HepG2 (cell line): ENCODE measurements around the gene IL1RAP. TPM values are rescaled to one million over a fixed set of nuclear protein-coding genes. Genes with fewer than 3 reads are reported as not detected.

Experiments
- E2F5 ChIP-seq: sonication (generic); formaldehyde crosslinking; conservative IDR thresholded peaks from 2 replicates; pipeline ENCODE4 v1.4.0; 2020; ENCODE audit warnings: missing genetic modification reagents
- GATAD1 ChIP-seq: IDR thresholded peaks from 2 replicates; pipeline ENCODE4 v1.6.1; 2016; ENCODE audit warnings: missing genetic modification reagents, missing compliant biosample characterization
- GRHL1 ChIP-seq: sonication (generic); formaldehyde crosslinking; conservative IDR thresholded peaks from 2 replicates; pipeline ENCODE4 v1.8.0; 2022; ENCODE audit warnings: missing genetic modification reagents
- HES4 ChIP-seq: sonication (generic); formaldehyde crosslinking; IDR thresholded peaks from 2 replicates; pipeline ENCODE4 v1.9.0; 2021; ENCODE audit warnings: mild to moderate bottlenecking, missing genetic modification reagents, borderline replicate concordance
- HNRNPLL ChIP-seq: fragments of 200-400 bp; formaldehyde crosslinking; IDR thresholded peaks from 2 replicates; pipeline ENCODE4 v1.6.1; 2017; ENCODE audit warnings: mild to moderate bottlenecking, low read depth, low read length; ENCODE audit not compliant: poor library complexity, severe bottlenecking
- HOXA3 ChIP-seq: sonication (generic); formaldehyde crosslinking; IDR thresholded peaks from 2 replicates; pipeline ENCODE4 v1.5.0; 2020; ENCODE audit warnings: missing genetic modification reagents
- KDM1A ChIP-seq: IDR thresholded peaks from 2 replicates; pipeline ENCODE4 v1.6.1; 2016; ENCODE audit warnings: missing compliant biosample characterization
- KLF11 ChIP-seq: IDR thresholded peaks from 2 replicates; pipeline ENCODE4 v1.6.1; 2016; ENCODE audit warnings: missing compliant biosample characterization
- LRRFIP1 ChIP-seq: sonication (generic); formaldehyde crosslinking; conservative IDR thresholded peaks from 2 replicates; pipeline ENCODE4 v1.4.0; 2020; ENCODE audit warnings: missing genetic modification reagents
- MEIS2 ChIP-seq: sonication (generic); formaldehyde crosslinking; IDR thresholded peaks from 2 replicates; pipeline ENCODE4 v1.9.0; 2021; ENCODE audit warnings: mild to moderate bottlenecking, missing genetic modification reagents
- MZF1 ChIP-seq: sonication (generic); formaldehyde crosslinking; IDR thresholded peaks from 2 replicates; pipeline ENCODE4 v1.8.1; 2023; ENCODE audit warnings: mild to moderate bottlenecking, missing genetic modification reagents, borderline replicate concordance
- NCOR1 ChIP-seq: fragments of 200-600 bp; sonication (generic); IDR thresholded peaks from 2 replicates; pipeline ENCODE4 v1.7.0; 2017; ENCODE audit warnings: antibody characterized with exemption, low read length, borderline replicate concordance
- NR2F1 ChIP-seq, 2 experiments: fragments of 450-650 bp in 1 of 2; formaldehyde crosslinking in 1 of 2; IDR thresholded peaks; 2 replicates each; pipeline versions ENCODE4 v1.5.0 to v1.6.1; 2016 to 2020; ENCODE audit warnings: mild to moderate bottlenecking in 1 of 2, missing compliant biosample characterization in 1 of 2, missing genetic modification reagents in 1 of 2, moderate library complexity in 1 of 2
- PHF21A ChIP-seq: sonication (generic); formaldehyde crosslinking; IDR thresholded peaks from 2 replicates; pipeline ENCODE4 v1.5.0; 2020; ENCODE audit warnings: mild to moderate bottlenecking, missing genetic modification reagents
- SALL2 ChIP-seq: sonication (generic); formaldehyde crosslinking; IDR thresholded peaks from 2 replicates; pipeline ENCODE4 v1.8.1; 2023; ENCODE audit warnings: mild to moderate bottlenecking, missing genetic modification reagents, inconsistent platforms
- SMARCC2 ChIP-seq: fragments of 450-650 bp; IDR thresholded peaks from 2 replicates; pipeline ENCODE4 v1.6.1; 2017; ENCODE audit warnings: antibody characterized with exemption, mild to moderate bottlenecking
- SOX6 ChIP-seq, 2 experiments: fragments of 450-650 bp in 1 of 2; sonication (generic) in 1 of 2; formaldehyde crosslinking in 1 of 2; IDR thresholded peaks; 2 replicates each; pipeline versions ENCODE4 v1.4.0 to v1.6.1; 2017 to 2020; ENCODE audit warnings: antibody characterized with exemption in 1 of 2, mild to moderate bottlenecking in 1 of 2, missing genetic modification reagents in 1 of 2
- SYNCRIP ChIP-seq: fragments of 200-400 bp; formaldehyde crosslinking; IDR thresholded peaks from 2 replicates; pipeline ENCODE4 v1.6.1; 2018; ENCODE audit warnings: mild to moderate bottlenecking, low read depth, low read length; ENCODE audit not compliant: insufficient read depth
- THAP11 ChIP-seq: IDR thresholded peaks from 2 replicates; pipeline ENCODE4 v1.6.1; 2016; ENCODE audit warnings: missing biosample characterization, missing genetic modification reagents
- ZBTB1 ChIP-seq: sonication (generic); formaldehyde crosslinking; IDR thresholded peaks from 2 replicates; pipeline ENCODE4 v1.4.0; 2020; ENCODE audit warnings: missing genetic modification reagents, borderline replicate concordance
- ZNF235 ChIP-seq: sonication (generic); formaldehyde crosslinking; IDR thresholded peaks from 2 replicates; pipeline ENCODE4 v1.8.1; 2023; ENCODE audit warnings: mild to moderate bottlenecking, missing genetic modification reagents, borderline replicate concordance
- ZNF343 ChIP-seq: sonication (generic); formaldehyde crosslinking; IDR thresholded peaks from 2 replicates; pipeline ENCODE4 v1.4.0; 2020; ENCODE audit warnings: mild to moderate bottlenecking, missing genetic modification reagents
- ZNF451 ChIP-seq: sonication (generic); formaldehyde crosslinking; IDR thresholded peaks from 2 replicates; pipeline ENCODE4 v1.5.0; 2020; ENCODE audit warnings: mild to moderate bottlenecking, missing genetic modification reagents
- ZNF746 ChIP-seq: sonication (generic); formaldehyde crosslinking; IDR thresholded peaks from 2 replicates; pipeline ENCODE4 v1.8.0; 2022; ENCODE audit warnings: mild to moderate bottlenecking, missing genetic modification reagents
- ZNF749 ChIP-seq: sonication (generic); formaldehyde crosslinking; IDR thresholded peaks from 2 replicates; pipeline ENCODE4 v1.8.0; 2022; ENCODE audit warnings: mild to moderate bottlenecking, missing genetic modification reagents, moderate library complexity, borderline replicate concordance
- ZNF761 ChIP-seq: sonication (generic); formaldehyde crosslinking; conservative IDR thresholded peaks from 2 replicates; pipeline ENCODE4 v1.4.0; 2020; ENCODE audit warnings: mild to moderate bottlenecking, missing genetic modification reagents
- ZNF780A ChIP-seq: sonication (generic); formaldehyde crosslinking; IDR thresholded peaks from 2 replicates; pipeline ENCODE4 v1.8.0; 2022; ENCODE audit warnings: mild to moderate bottlenecking, missing genetic modification reagents, moderate library complexity
- polyA plus RNA-seq, 8 experiments: library from polyadenylated mRNA; depleted of rRNA in 3 of 8; stranded (reverse) in 7 of 8; unstranded in 1 of 8; fragments of >200 nt; fragmentation: Illumina TruSeq in 4 of 8; extraction: Trizol in 4 of 8; gene quantifications; 2 replicates each; pipeline versions ENCODE4 v1.2.1 to v1.2.3, GENCODE V29; 2011 to 2016; ENCODE audit warnings: low read depth in 4 of 8, missing spikeins in 1 of 8, mixed read lengths in 1 of 8; ENCODE audit not compliant: insufficient read depth in 1 of 8
- total RNA-seq, 5 experiments: library from RNA; depleted of rRNA; stranded (reverse); fragments of >200 nt; fragmentation: Illumina TruSeq; extraction: Trizol; gene quantifications; 2 replicates each; pipeline ENCODE4 v1.2.3, GENCODE V29; 2016; ENCODE audit warnings: low read depth in 1 of 5

IL1RAP gene
- total and polyA plus RNA-seq, 2 of the 13 experiments (the other 11 are each of a cell fraction or from before 2014, with no cell fraction given): 18.3 to 54.9 TPM

GRCh38 chr3:190548031-190548656, 34.3 kb downstream of the IL1RAP start (continued):
- no peak for TF ChIP-seq GRHL1 (CRISPR knock-in tag)
- TF ChIP-seq ZNF780A (CRISPR knock-in tag): no peak
- peak; percentile 98 for TF ChIP-seq NCOR1
- peak; percentile 83 for TF ChIP-seq PHF21A (CRISPR knock-in tag)
- TF ChIP-seq MZF1 (CRISPR knock-in tag): no peak
- no peak for TF ChIP-seq ZNF746 (CRISPR knock-in tag)
- TF ChIP-seq HES4 (CRISPR knock-in tag): no peak
- no peak for TF ChIP-seq SOX6 (IDR thresholded peaks at IDR 0.05)
- TF ChIP-seq SOX6 (CRISPR knock-in tag; IDR thresholded peaks at IDR 0.05): peak; percentile 90
- peak; percentile 69 for TF ChIP-seq GATAD1
- TF ChIP-seq ZNF235 (CRISPR knock-in tag): no peak
- TF ChIP-seq ZNF343 (CRISPR knock-in tag): no peak
- TF ChIP-seq ZNF749 (CRISPR knock-in tag): no peak
- peak; percentile 65; the same call in 1 of the 2 replicates for TF ChIP-seq KLF11
- no peak for TF ChIP-seq LRRFIP1
- no peak for TF ChIP-seq SYNCRIP
- TF ChIP-seq ZNF761 (CRISPR knock-in tag): no peak
- no peak for TF ChIP-seq ZBTB1
- no peak for TF ChIP-seq HNRNPLL
- peak; percentile 55 to 94 for TF ChIP-seq NR2F1 (CRISPR knock-in tag; IDR thresholded peaks at IDR 0.05)
- no peak for TF ChIP-seq E2F5 (CRISPR knock-in tag)
- no peak for TF ChIP-seq SMARCC2
- no peak for TF ChIP-seq MEIS2 (CRISPR knock-in tag)
- peak; percentile 55; the same call in 1 of the 2 replicates for TF ChIP-seq KDM1A (CRISPR knock-in tag)
- TF ChIP-seq HOXA3 (CRISPR knock-in tag): no peak
- TF ChIP-seq ZNF451 (CRISPR knock-in tag): no peak
- TF ChIP-seq THAP11: no peak
- no peak; the same call in 1 of the 2 replicates for TF ChIP-seq SALL2 (CRISPR knock-in tag)
